HG03378 (cell line): ENCODE data around the gene BIN1.

Experiments
- ATAC-seq: cut with Tn5 transposase; IDR thresholded peaks from one replicate; pipeline ENCODE4 v1.9.1; 2021; ENCODE audit warnings: mild to moderate bottlenecking, moderate library complexity; ENCODE audit not compliant: unreplicated experiment

Gene BIN1

GRCh38 chr2:127079358-127079920 is 27.5 kb downstream of the BIN1 start:
- ATAC-seq = no peak

- ATAC-seq = no peak
These were observed 28.2 kb downstream of the BIN1 start for GRCh38 chr2:127078666-127079270.

- no peak for ATAC-seq
These were observed 28.9 kb downstream of the BIN1 start for GRCh38 chr2:127078028-127078427.

- ATAC-seq = no peak
These were observed 30.0 kb downstream of the BIN1 start for GRCh38 chr2:127076924-127077323.

GRCh38 chr2:127076290-127076689 is 30.7 kb downstream of the BIN1 start:
- no peak for ATAC-seq

- no peak for ATAC-seq
These were observed 31.1 kb downstream of the BIN1 start for GRCh38 chr2:127075821-127076220.

GRCh38 chr2:127074936-127075335 is 32.0 kb downstream of the BIN1 start:
- no peak for ATAC-seq

- ATAC-seq = no peak
These were observed 32.6 kb downstream of the BIN1 start for GRCh38 chr2:127074358-127074757.

- ATAC-seq = no peak
These were observed 34.0 kb downstream of the BIN1 start for GRCh38 chr2:127072970-127073369.

GRCh38 chr2:127072396-127072795 is 34.6 kb downstream of the BIN1 start:
- no peak for ATAC-seq

GRCh38 chr2:127071901-127072328 is 35.0 kb downstream of the BIN1 start:
- ATAC-seq = no peak

- ATAC-seq = no peak
These were observed 36.7 kb downstream of the BIN1 start for GRCh38 chr2:127070221-127070620.

- ATAC-seq = no peak
These were observed 37.4 kb downstream of the BIN1 start for GRCh38 chr2:127069536-127069935.

GRCh38 chr2:127069003-127069402 is 38.0 kb downstream of the BIN1 start:
- no peak for ATAC-seq

GRCh38 chr2:127068351-127068741 is 38.6 kb downstream of the BIN1 start:
- ATAC-seq = no peak

- ATAC-seq = no peak
These were observed 39.2 kb downstream of the BIN1 start for GRCh38 chr2:127067620-127068350.

GRCh38 chr2:127066942-127067341 is 40.0 kb downstream of the BIN1 start:
- no peak for ATAC-seq

GRCh38 chr2:127065940-127066318 is 41.0 kb downstream of the BIN1 start:
- no peak for ATAC-seq

- ATAC-seq = no peak
These were observed 41.5 kb downstream of the BIN1 start for GRCh38 chr2:127065299-127065939.

- peak; percentile 86 for ATAC-seq
These were observed 42.2 kb downstream of the BIN1 start for GRCh38 chr2:127064642-127065250.
